Jurkat, Clone E6-1 (cell line): Measurements from ENCODE around the gene KIF22.

ENCODE experiments used
- DNase-seq: peaks from one replicate; pipeline ENCODE4 v3.0.0-alpha.2; 2011; ENCODE audit warnings: low read depth, low spot score
- H3K4me3 ChIP-seq: 2 replicates; pipeline ENCODE4 v1.5.1; 2011; ENCODE audit warnings: mild to moderate bottlenecking, low read length, control low read depth, moderate library complexity

KIF22 gene

GRCh38 chr16:29811170-29811895 lies 20.8 kb downstream of the KIF22 start:
- H3K4me3 ChIP-seq = no peak overlapping the region
- no peak for DNase-seq

- DNase-seq = no peak
- no peak within 1 kb of the TSS for H3K4me3 ChIP-seq
Measured at GRCh38 chr16:29811896-29812665, 21.5 kb downstream of the KIF22 start, which contains the start of gene PRRT2. TSS of gene PRRT2 (plus strand) at chr16:29812193. CDS start at chr16:29813055, 862 bp downstream.

- H3K4me3 ChIP-seq = no peak overlapping the region
- no peak for DNase-seq
Measured at GRCh38 chr16:29812754-29813643, 22.4 kb downstream of the KIF22 start.

GRCh38 chr16:29813644-29814562 lies 23.4 kb downstream of the KIF22 start:
- DNase-seq = no peak
- H3K4me3 ChIP-seq = no peak overlapping the region

- DNase-seq = no peak
- H3K4me3 ChIP-seq = peak overlapping the region; percentile 86
Measured at GRCh38 chr16:29814592-29814991, 24.0 kb downstream of the KIF22 start.

GRCh38 chr16:29815032-29815721 lies 24.6 kb downstream of the KIF22 start:
- DNase-seq = peak; percentile 45
- H3K4me3 ChIP-seq = peak overlapping the region; percentile 86

- H3K4me3 ChIP-seq = peak within 1 kb of the TSS; percentile 86
- peak; percentile 100 for DNase-seq
Measured at GRCh38 chr16:29815793-29816693, 25.5 kb downstream of the KIF22 start, which contains the start of gene PAGR1. TSS of gene PAGR1 (plus strand) at chr16:29816152. CDS start at chr16:29816526, 374 bp downstream.

- peak; percentile 55 for DNase-seq
- peak overlapping the region; percentile 86 for H3K4me3 ChIP-seq
Measured at GRCh38 chr16:29816694-29817441, 26.3 kb downstream of the KIF22 start.

GRCh38 chr16:29818082-29818481 lies 27.5 kb downstream of the KIF22 start:
- H3K4me3 ChIP-seq = no peak overlapping the region

GRCh38 chr16:29819506-29819905 lies 29.0 kb downstream of the KIF22 start:
- no peak for DNase-seq
- peak overlapping the region; percentile 53 for H3K4me3 ChIP-seq

More at GRCh38 chr16:29818082-29818481, 27.5 kb downstream of the KIF22 start:
- DNase-seq = no peak

- H3K4me3 ChIP-seq = peak within 1 kb of the TSS; percentile 53
- peak; percentile 45 for DNase-seq
Measured at GRCh38 chr16:29820271-29820701, 29.7 kb downstream of the KIF22 start, which contains the start of gene MVP. TSS of gene MVP (plus strand) at chr16:29820462. CDS start at chr16:29830550, 10,088 bp downstream.

GRCh38 chr16:29820730-29821642 lies 30.4 kb downstream of the KIF22 start:
- no peak for DNase-seq
- peak overlapping the region; percentile 53 for H3K4me3 ChIP-seq

GRCh38 chr16:29821643-29822115 lies 31.1 kb downstream of the KIF22 start:
- DNase-seq = no peak
- H3K4me3 ChIP-seq = no peak overlapping the region

- no peak for DNase-seq
- no peak overlapping the region for H3K4me3 ChIP-seq
Measured at GRCh38 chr16:29824589-29825144, 34.1 kb downstream of the KIF22 start.
